NCI-H2227 treated with DMSO at 0.1 percent for 48 hours (cell line): ENCODE results near the gene PCDHGB3.
"Not testable (repeated sequence)": the region's sequence is repeated elsewhere in the genome, so short reads cannot be mapped to it uniquely, and the experiment has no call there.

ENCODE experiments used
- DNase-seq: peaks from one replicate; lab custom pipeline; 2025; lab: John Stamatoyannopoulos, UW

PCDHGB3 gene

GRCh38 chr5:141369994-141370848 is at the start of gene PCDHGB3:
TSS of gene PCDHGB3 (plus strand) at chr5:141370242. CDS start at chr5:141370395, 153 bp downstream.
- DNase-seq, result no peak

- no peak for DNase-seq
Measured at GRCh38 chr5:141322261-141322660, 47.8 kb upstream of the PCDHGB3 start.

- DNase-seq, result peak; percentile 28
Measured at GRCh38 chr5:141326088-141326854, 43.8 kb upstream of the PCDHGB3 start.

GRCh38 chr5:141328231-141328630 is 41.8 kb upstream of the PCDHGB3 start:
- no peak for DNase-seq

- no peak for DNase-seq
Measured at GRCh38 chr5:141330299-141331080, 39.6 kb upstream of the PCDHGB3 start, which contains the start of gene PCDHGA1. TSS of gene PCDHGA1 (plus strand) at chr5:141330514.

GRCh38 chr5:141332571-141332970 is 37.5 kb upstream of the PCDHGB3 start:
- DNase-seq, result not testable (repeated sequence)

GRCh38 chr5:141338538-141339306 is 31.3 kb upstream of the PCDHGB3 start, which contains the start of gene PCDHGA2:
TSS of gene PCDHGA2 (plus strand) at chr5:141338760.
- DNase-seq, result peak; percentile 3

GRCh38 chr5:141340781-141341354 is 29.2 kb upstream of the PCDHGB3 start:
- DNase-seq, result not testable (repeated sequence)

- DNase-seq, result no peak
Measured at GRCh38 chr5:141342773-141343172, 27.3 kb upstream of the PCDHGB3 start.

GRCh38 chr5:141343242-141343952 is 26.6 kb upstream of the PCDHGB3 start, which contains the start of gene PCDHGA3:
TSS of gene PCDHGA3 (plus strand) at chr5:141343829. CDS start at chr5:141344034, 205 bp downstream.
- no peak for DNase-seq

- no peak for DNase-seq
Measured at GRCh38 chr5:141343953-141344463, 26.0 kb upstream of the PCDHGB3 start.

GRCh38 chr5:141345327-141345726 is 24.7 kb upstream of the PCDHGB3 start:
- no peak for DNase-seq

GRCh38 chr5:141346017-141346416 is 24.0 kb upstream of the PCDHGB3 start:
- DNase-seq, result not testable (repeated sequence)

- peak; percentile 45 for DNase-seq
Measured at GRCh38 chr5:141349917-141350619, 20.0 kb upstream of the PCDHGB3 start, which contains the start of gene PCDHGB1. TSS of gene PCDHGB1 (plus strand) at chr5:141350099. CDS start at chr5:141350261, 162 bp downstream.

GRCh38 chr5:141351591-141351990 is 18.5 kb upstream of the PCDHGB3 start:
- DNase-seq, result no peak

- DNase-seq, result no peak
Measured at GRCh38 chr5:141354900-141355469, 15.1 kb upstream of the PCDHGB3 start, which contains the start of gene PCDHGA4. TSS of gene PCDHGA4 (plus strand) at chr5:141355021. CDS start at chr5:141355108, 87 bp downstream.

GRCh38 chr5:141355641-141356040 is 14.4 kb upstream of the PCDHGB3 start:
- DNase-seq, result no peak

- no peak for DNase-seq
Measured at GRCh38 chr5:141356133-141356532, 13.9 kb upstream of the PCDHGB3 start.

GRCh38 chr5:141356950-141357349 is 13.1 kb upstream of the PCDHGB3 start:
- no peak for DNase-seq
